ENCODE data around the gene IL1A. TPM values are rescaled to one million over a fixed set of nuclear protein-coding genes. Genes with fewer than 3 reads are reported as not detected.
"Not testable (repeated sequence)": the region's sequence is repeated elsewhere in the genome, so short reads cannot be mapped to it uniquely, and the experiment has no call there.

IL1A gene
- total and polyA plus RNA-seq, 2 donors (not counting 3 experiments of a cell fraction or from before 2014, with no cell fraction given), result 0.29 to 1.4 TPM

DNA sequence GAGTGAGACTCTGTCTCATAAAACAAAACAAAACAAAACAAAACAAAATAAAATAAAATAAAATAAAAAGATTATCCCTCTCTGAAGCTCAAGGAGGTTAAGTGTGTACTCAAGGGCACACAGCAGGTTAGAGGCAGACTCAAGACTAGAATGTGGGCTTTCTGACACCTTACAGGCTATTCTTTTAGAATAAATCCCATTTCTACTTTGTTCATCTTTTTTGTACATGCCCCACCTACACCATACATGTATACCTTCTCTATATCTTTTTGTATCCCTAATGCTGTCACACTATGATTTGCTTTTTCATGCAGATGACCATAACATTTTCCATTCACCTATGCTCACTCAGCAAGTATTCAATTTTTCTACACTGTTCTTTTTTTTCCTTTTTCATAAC is 49.7 kb upstream of the IL1A start:
- POLR2A ChIA-PET, result no interaction called here
- no peak for TF ChIP-seq JUN (IDR thresholded peaks at IDR 0.05; ENCODE audit: borderline replicate concordance, insufficient read depth, insufficient read length, low read depth)
- TF ChIP-seq FOS (IDR thresholded peaks at IDR 0.05; ENCODE audit: borderline replicate concordance, insufficient read depth, low read length), result no peak
- no peak overlapping the region for H3K4me3 ChIP-seq (replicated peaks in 1 of 3; ENCODE audit: insufficient read depth in 1 of 3, low read depth in 1 of 3, low read length in 3 of 3)
- H3K27me3 ChIP-seq (ENCODE audit: control insufficient read depth in 2 of 2, insufficient read depth in 2 of 2, low read length in 2 of 2), result peaks cover 0 to 7% of the 10 kb centered on the region in 2 experiments
- no peaks in the 10 kb centered on the region for H3K9me3 ChIP-seq (replicated peaks; ENCODE audit: control insufficient read depth, insufficient read depth, low read length)
- no peaks in the 10 kb centered on the region for H3K9me1 ChIP-seq (replicated peaks; ENCODE audit: control insufficient read depth, extremely low read depth, insufficient read depth, low read length)
- H3K36me3 ChIP-seq (ENCODE audit: control insufficient read depth in 2 of 2, extremely low read depth in 1 of 2, insufficient read depth in 2 of 2, low read length in 2 of 2), result no peaks in the 10 kb centered on the region
- no peak overlapping the region for H2AFZ ChIP-seq (ENCODE audit: low read depth, low read length)
- H3K9ac ChIP-seq (replicated peaks; ENCODE audit: extremely low read depth, insufficient read depth, low read length), result no peak overlapping the region
- CTCF ChIA-PET, result interaction anchor here (1.2 to 2.0 kb wide), 3 partner anchors 22 to 108 kb away, joined by 4 to 7 read pairs (median 6); no protein-coding TSS in a partner anchor
- no peaks in the 10 kb centered on the region for H3K79me2 ChIP-seq (ENCODE audit: control insufficient read depth, insufficient read depth, low read length)
- intact Hi-C loops (cut with micrococcal nuclease) (loop anchor here (2.0 to 5.0 kb wide), 3 partner anchors 33 to 72 kb away; partner anchors contain the start of gene CKAP2L), dilution Hi-C loops (cut with MboI; ENCODE audit: extremely low pct_ligation_motif_present, low sequenced_read_pairs) (no loop called here)
- BruUV-seq (replicated peaks), result no TSS peak
- H4K20me1 ChIP-seq (replicated peaks; ENCODE audit: control insufficient read depth, extremely low read depth, insufficient read depth, low read length), result no peaks in the 10 kb centered on the region
- H3K27ac ChIP-seq (ENCODE audit: insufficient read depth, low read depth, low read length), result no peak overlapping the region
- no peak for DNase-seq (ENCODE audit: low read depth, low spot score)
- no peak overlapping the region for H3K4me2 ChIP-seq (ENCODE audit: insufficient read depth, low read length)
- peaks cover 19% of the 10 kb centered on the region for H3K4me1 ChIP-seq (ENCODE audit: control insufficient read depth, extremely low read depth, insufficient read depth, low read length)
- no peak for FAIRE-seq

GRCh38 chr2:112833639-112833931 is 49.3 kb upstream of the IL1A start:
- H3K79me2 ChIP-seq (ENCODE audit: control insufficient read depth, insufficient read depth, low read length); H3K9me1 ChIP-seq (replicated peaks; ENCODE audit: control insufficient read depth, extremely low read depth, insufficient read depth, low read length); DNase-seq (ENCODE audit: low read depth, low spot score); H3K4me2 ChIP-seq (ENCODE audit: insufficient read depth, low read length); FAIRE-seq; H3K9ac ChIP-seq (replicated peaks; ENCODE audit: extremely low read depth, insufficient read depth, low read length); H4K20me1 ChIP-seq (replicated peaks; ENCODE audit: control insufficient read depth, extremely low read depth, insufficient read depth, low read length); H2AFZ ChIP-seq (ENCODE audit: low read depth, low read length); H3K9me3 ChIP-seq (replicated peaks; ENCODE audit: control insufficient read depth, insufficient read depth, low read length); dilution Hi-C loops (cut with MboI; ENCODE audit: extremely low pct_ligation_motif_present, low sequenced_read_pairs); H3K36me3 ChIP-seq (ENCODE audit: control insufficient read depth in 2 of 2, extremely low read depth in 1 of 2, insufficient read depth in 2 of 2, low read length in 2 of 2); H3K4me3 ChIP-seq (replicated peaks in 1 of 3; ENCODE audit: insufficient read depth in 1 of 3, low read depth in 1 of 3, low read length in 3 of 3); BruUV-seq (replicated peaks); POLR2A ChIA-PET; H3K27ac ChIP-seq (ENCODE audit: insufficient read depth, low read depth, low read length); H3K27me3 ChIP-seq (ENCODE audit: control insufficient read depth in 2 of 2, insufficient read depth in 2 of 2, low read length in 2 of 2): not testable (repeated sequence)
- H3K4me1 ChIP-seq (ENCODE audit: control insufficient read depth, extremely low read depth, insufficient read depth, low read length), result peaks cover 19% of the 10 kb centered on the region
- intact Hi-C loops (cut with micrococcal nuclease), result loop anchor here (2.0 to 5.0 kb wide), 3 partner anchors 34 to 71 kb away; partner anchors contain the start of gene CKAP2L
- CTCF ChIA-PET, result interaction anchor here (1.2 to 2.0 kb wide), 3 partner anchors 22 to 108 kb away, joined by 4 to 7 read pairs (median 6); no protein-coding TSS in a partner anchor

Measured in endothelial cell of umbilical vein (primary cell).